ENCODE data around the gene IFNG.
"Not testable (repeated sequence)": the region's sequence is repeated elsewhere in the genome, so short reads cannot be mapped to it uniquely, and the experiment has no call there.

Gene IFNG

GRCh38 chr12:68159681-68160304 lies at the start of gene IFNG:
Gene IFNG (minus strand): TSS chr12:68159740. CDS start chr12:68159615, 125 bp downstream.
- no peak for TF ChIP-seq CTCF (IDR thresholded peaks at IDR 0.05; ENCODE audit: control insufficient read depth, insufficient read depth, low read depth, low read length, missing control alignments)
- no peak within 1 kb of the TSS for H3K4me3 ChIP-seq (ENCODE audit: control insufficient read depth, low read depth, low read length)
- no peak for DNase-seq (ENCODE audit: low read depth)

GRCh38 chr12:68209048-68209728 lies 49.6 kb upstream of the IFNG start:
- DNase-seq (ENCODE audit: low read depth); H3K4me3 ChIP-seq (ENCODE audit: control insufficient read depth, low read depth, low read length): not testable (repeated sequence)

GRCh38 chr12:68207276-68207675 lies 47.7 kb upstream of the IFNG start:
- no peak for TF ChIP-seq CTCF (IDR thresholded peaks at IDR 0.05; ENCODE audit: control insufficient read depth, insufficient read depth, low read depth, low read length, missing control alignments)
- DNase-seq (ENCODE audit: low read depth) = no peak
- no peak overlapping the region for H3K4me3 ChIP-seq (ENCODE audit: control insufficient read depth, low read depth, low read length)

- H3K4me3 ChIP-seq (ENCODE audit: control insufficient read depth, low read depth, low read length) = no peak overlapping the region
- DNase-seq (ENCODE audit: low read depth) = no peak
These were observed 46.9 kb upstream of the IFNG start for GRCh38 chr12:68206446-68206845.

GRCh38 chr12:68203460-68203875 lies 43.9 kb upstream of the IFNG start:
- TF ChIP-seq CTCF (IDR thresholded peaks at IDR 0.05; ENCODE audit: control insufficient read depth, insufficient read depth, low read depth, low read length, missing control alignments) = no peak
- no peak for DNase-seq (ENCODE audit: low read depth)

More at GRCh38 chr12:68206446-68206845, 46.9 kb upstream of the IFNG start:
- no peak for TF ChIP-seq CTCF (IDR thresholded peaks at IDR 0.05; ENCODE audit: control insufficient read depth, insufficient read depth, low read depth, low read length, missing control alignments)

GRCh38 chr12:68200854-68201253 lies 41.3 kb upstream of the IFNG start:
- no peak overlapping the region for H3K4me3 ChIP-seq (ENCODE audit: control insufficient read depth, low read depth, low read length)
- DNase-seq (ENCODE audit: low read depth) = no peak
- no peak for TF ChIP-seq CTCF (IDR thresholded peaks at IDR 0.05; ENCODE audit: control insufficient read depth, insufficient read depth, low read depth, low read length, missing control alignments)

More at GRCh38 chr12:68203460-68203875, 43.9 kb upstream of the IFNG start:
- H3K4me3 ChIP-seq (ENCODE audit: control insufficient read depth, low read depth, low read length) = no peak overlapping the region

GRCh38 chr12:68199127-68199526 lies 39.6 kb upstream of the IFNG start:
- TF ChIP-seq CTCF (IDR thresholded peaks at IDR 0.05; ENCODE audit: control insufficient read depth, insufficient read depth, low read depth, low read length, missing control alignments) = no peak
- no peak overlapping the region for H3K4me3 ChIP-seq (ENCODE audit: control insufficient read depth, low read depth, low read length)
- no peak for DNase-seq (ENCODE audit: low read depth)

All from AG09309 (cell line).